A549 (cell line): Measurements from ENCODE around the gene CPLX1. TPM values are rescaled to one million over a fixed set of nuclear protein-coding genes. Genes with fewer than 3 reads are reported as not detected.

Experiments used
- ATAC-seq, 2 experiments: fragments of 200-7000 bp in 1 of 2; fragments of >200 bp in 1 of 2; cut with Nextera tagmentation in 1 of 2; cut with Tn5 transposase in 1 of 2; 3 replicates each; pipeline versions ENCODE4 v1.8.0 to v1.9.1; 2018 to 2020; ENCODE audit warnings: mild to moderate bottlenecking in 1 of 2, moderate library complexity in 1 of 2
- CTCF ChIA-PET: fragments of 300-600 bp; sonication (Branson Sonifier 250); formaldehyde crosslinking; extraction: SDS; loops from one replicate; lab custom pipeline; 2021; ENCODE audit warnings: antibody characterized with exemption, inconsistent platforms; lab: Yijun Ruan, JAX
- POLR2A ChIA-PET: fragments of 350-600 bp; formaldehyde crosslinking; extraction: SDS; loops from one replicate; lab custom pipeline; 2021; ENCODE audit warnings: antibody characterized with exemption, inconsistent platforms; lab: Yijun Ruan, JAX
- DNase-seq, 2 experiments: peaks; one replicate each; pipeline versions ENCODE4 v3.0.0 to v3.0.0-alpha.2; 2011 to 2016; ENCODE audit warnings: low read depth in 1 of 2, low spot score in 1 of 2
- FAIRE-seq: peaks from 2 replicates; lab custom pipeline; 2011; peaks lifted over from hg19 to GRCh38; lab: Jason Lieb, UNC
- H3K27ac ChIP-seq, 2 experiments: fragments of >200 bp; sonication (Bioruptor Twin); formaldehyde crosslinking; 3 replicates each; pipeline ENCODE4 v1.5.1; 2016 to 2017
- H3K4me1 ChIP-seq: fragments of >200 bp; sonication (Bioruptor Twin); formaldehyde crosslinking; 3 replicates; pipeline ENCODE4 v1.6.1; 2016
- H3K4me2 ChIP-seq: fragments of >200 bp; sonication (Bioruptor Twin); formaldehyde crosslinking; 3 replicates; pipeline ENCODE4 v1.6.1; 2016
- H3K4me3 ChIP-seq: fragments of >200 bp; sonication (Bioruptor Twin); formaldehyde crosslinking; 3 replicates; pipeline ENCODE4 v1.5.1; 2016
- H3K9me3 ChIP-seq: fragments of >200 bp; sonication (Bioruptor Twin); formaldehyde crosslinking; 3 replicates; pipeline ENCODE4 v1.6.1; 2016
- ATOH8 ChIP-seq: fragments of 250-450 bp; sonication (Bioruptor Pico); IDR thresholded peaks from 2 replicates; pipeline ENCODE4 v1.5.0; 2020; ENCODE audit warnings: low read depth, mild to moderate bottlenecking, moderate library complexity
- CBX2 ChIP-seq: fragments of 200-600 bp; sonication (generic); IDR thresholded peaks from 2 replicates; pipeline ENCODE4 v1.6.1; 2016; ENCODE audit warnings: low read depth, mild to moderate bottlenecking, borderline replicate concordance
- CHD2 ChIP-seq: fragments of 150-350 bp; IDR thresholded peaks from 2 replicates; pipeline ENCODE4 v1.6.1; 2014; ENCODE audit warnings: low read length; ENCODE audit not compliant: partially characterized antibody
- CTCF ChIP-seq: fragments of >200 bp; sonication (Bioruptor Twin); formaldehyde crosslinking; IDR thresholded peaks from 3 replicates; pipeline ENCODE4 v1.5.1; 2016
- ESRRA ChIP-seq: fragments of 150-350 bp; IDR thresholded peaks from 2 replicates; pipeline ENCODE4 v1.6.1; 2014; ENCODE audit warnings: mild to moderate bottlenecking, low read length, borderline replicate concordance
- FOXS1 ChIP-seq: fragments of 250-450 bp; sonication (Bioruptor Pico); IDR thresholded peaks from 2 replicates; pipeline ENCODE4 v1.5.0; 2020; ENCODE audit warnings: mild to moderate bottlenecking, moderate library complexity
- HDAC2 ChIP-seq: fragments of 200-600 bp; sonication (generic); IDR thresholded peaks from 2 replicates; pipeline ENCODE4 v1.6.1; 2016
- HES2 ChIP-seq: fragments of >200 bp; sonication (Bioruptor Twin); formaldehyde crosslinking; IDR thresholded peaks from 2 replicates; pipeline ENCODE4 v1.6.1; 2016
- HOXB13 ChIP-seq: fragments of 250-450 bp; sonication (Bioruptor Pico); IDR thresholded peaks from 2 replicates; pipeline ENCODE4 v1.5.0; 2020; ENCODE audit warnings: low read depth, mild to moderate bottlenecking, moderate library complexity
- KDM1A ChIP-seq: fragments of 200-600 bp; sonication (generic); IDR thresholded peaks from 2 replicates; pipeline ENCODE4 v1.6.1; 2016; ENCODE audit warnings: low read depth, mild to moderate bottlenecking
- PBX3 ChIP-seq: IDR thresholded peaks from 2 replicates; pipeline ENCODE4 v1.6.1; 2012
- PHF8 ChIP-seq: fragments of 200-600 bp; sonication (generic); IDR thresholded peaks from 2 replicates; pipeline ENCODE4 v1.6.1; 2016; ENCODE audit warnings: low read depth, mild to moderate bottlenecking, antibody characterized with exemption, moderate library complexity, borderline replicate concordance
- POLR2AphosphoS2 ChIP-seq: conservative IDR thresholded peaks from 2 replicates; pipeline ENCODE4 v1.6.1; 2012; ENCODE audit warnings: low read length, improper control_type of control experiment, inconsistent platforms
- RFX5 ChIP-seq: fragments of 450-650 bp; IDR thresholded peaks from 2 replicates; pipeline ENCODE4 v1.7.1; 2014; ENCODE audit warnings: antibody characterized with exemption, mild to moderate bottlenecking, moderate library complexity
- RNF2 ChIP-seq: fragments of 200-600 bp; sonication (generic); IDR thresholded peaks from 2 replicates; pipeline ENCODE4 v1.6.1; 2016; ENCODE audit warnings: low read depth, mild to moderate bottlenecking, antibody characterized with exemption, moderate library complexity, borderline replicate concordance
- SMC3 ChIP-seq: fragments of >200 bp; sonication (Bioruptor Twin); formaldehyde crosslinking; IDR thresholded peaks from 3 replicates; pipeline ENCODE4 v1.6.1; 2018; ENCODE audit warnings: inconsistent platforms
- USF2 ChIP-seq: fragments of 450-650 bp; IDR thresholded peaks from 2 replicates; pipeline ENCODE4 v1.6.1; 2014; ENCODE audit warnings: antibody characterized with exemption
- ZSCAN20 ChIP-seq: fragments of 250-450 bp; sonication (Bioruptor Pico); IDR thresholded peaks from 2 replicates; pipeline ENCODE4 v1.8.0; 2022; ENCODE audit warnings: mild to moderate bottlenecking, moderate library complexity
- WGBS: methylation state at CpG from one replicate; pipeline ENCODE4 v1.1.6; 2017; ENCODE audit errors: missing lambda C conversion rate; 5-methylcytosine and 5-hydroxymethylcytosine counted together
- polyA plus RNA-seq, 4 experiments: library from polyadenylated mRNA; depleted of rRNA in 3 of 4; stranded (reverse); fragments of >200 nt; fragmentation: RNase III in 1 of 4; extraction: RNeasy Plus Mini Kit Qiagen cat#74134 plus additional on column Dnase treatment in 1 of 4; gene quantifications; 2 replicates in 3 of 4; 3 replicates in 1 of 4; pipeline ENCODE4 v1.2.3, GENCODE V29; 2011 to 2017

Gene CPLX1
- polyA plus RNA-seq, 2 of the 4 experiments (the other 2 are of a cell fraction): 0.19 to 0.57 TPM

- no peak for TF ChIP-seq HES2
- TF ChIP-seq PBX3: no peak
- no peak for TF ChIP-seq PHF8
- no peak for TF ChIP-seq RFX5
- TF ChIP-seq HOXB13 (CRISPR knock-in tag): no peak
- no peak for TF ChIP-seq ESRRA
Measured at GRCh38 chr4:752196-752861, 73.6 kb downstream of the CPLX1 start (continued).

GRCh38 chr4:751676-752075 is 74.3 kb downstream of the CPLX1 start:
- H3K4me1 ChIP-seq: no peaks in the 10 kb centered on the region
- CTCF ChIA-PET: no interaction called here
- ATAC-seq (no peak), FAIRE-seq (no peak), DNase-seq (no peak)
- H3K9me3 ChIP-seq: no peaks in the 10 kb centered on the region
- H3K4me2 ChIP-seq: no peak overlapping the region
- POLR2A ChIA-PET: no interaction called here
- H3K27ac ChIP-seq: no peak overlapping the region
- 84% methylated on average over 11 of the region's 15 CpGs for WGBS
- no peak overlapping the region for H3K4me3 ChIP-seq
- TF ChIP-seq RNF2 (no peak), HES2 (no peak), SMC3 (no peak)

- FAIRE-seq (no peak), DNase-seq (no peak), ATAC-seq (no peak)
- ChIA-PET CTCF (no interaction called here), POLR2A (no interaction called here)
- Histone ChIP-seq H3K9me3 (no peaks in the 10 kb centered on the region), H3K27ac (no peak overlapping the region), H3K4me3 (no peak overlapping the region), H3K4me1 (no peaks in the 10 kb centered on the region), H3K4me2 (no peak overlapping the region)
- TF ChIP-seq CHD2 (no peak), ATOH8 (CRISPR knock-in tag) (no peak), PBX3 (no peak), SMC3 (no peak), FOXS1 (CRISPR knock-in tag) (no peak), HDAC2 (no peak), KDM1A (no peak), CBX2 (no peak), CTCF (no peak), ZSCAN20 (no peak), POLR2AphosphoS2 (no peak), USF2 (no peak)
- 93% methylated on average over 19 of the region's 20 CpGs for WGBS
Measured at GRCh38 chr4:749698-750666, 75.9 kb downstream of the CPLX1 start.
